GF-D8 (cell line): ENCODE measurements around the gene MT2A.
"Not testable (repeated sequence)": the region's sequence is repeated elsewhere in the genome, so short reads cannot be mapped to it uniquely, and the experiment has no call there.

Experiments used
- DNase-seq: peaks from one replicate; lab custom pipeline; 2025; lab: John Stamatoyannopoulos, UW

MT2A gene

DNA sequence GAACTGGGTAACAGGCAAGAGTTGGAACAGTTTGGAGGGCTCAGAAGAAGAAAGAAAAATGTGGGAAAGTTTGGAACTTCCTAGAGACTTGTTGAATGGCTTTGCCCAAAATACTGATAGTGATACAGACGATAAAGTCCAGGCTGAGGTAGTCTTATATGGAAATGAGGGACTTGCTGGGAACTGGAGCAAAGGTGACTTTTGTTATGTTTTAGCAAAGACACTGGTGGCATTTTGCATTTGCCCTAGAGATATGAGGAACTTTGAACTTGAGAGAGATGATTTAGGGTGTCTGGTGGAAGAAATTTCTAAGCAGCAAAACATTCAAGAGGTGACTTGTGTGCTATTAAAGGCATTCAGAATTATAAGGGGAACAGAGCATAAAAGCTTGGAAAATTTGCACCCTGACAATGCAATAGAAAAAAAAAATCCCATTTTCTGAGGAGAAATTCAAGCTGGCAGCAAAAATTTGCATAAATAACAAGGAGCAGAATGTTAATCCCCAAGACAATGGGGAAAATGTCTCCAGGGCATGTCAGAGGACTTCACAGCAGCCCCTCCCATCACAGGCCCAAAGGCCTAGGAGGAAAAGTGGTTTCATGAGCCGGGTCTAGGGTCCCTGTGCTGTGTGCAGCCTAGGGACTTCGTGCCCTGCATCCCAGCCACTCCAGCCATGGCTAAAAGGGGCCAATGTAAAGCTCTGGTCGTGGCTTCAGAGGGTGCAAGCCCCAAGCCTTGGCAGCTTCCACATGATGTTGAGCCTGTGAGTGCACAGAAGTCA lies 13.5 kb downstream of the MT2A start:
- DNase-seq: not testable (repeated sequence)

DNA sequence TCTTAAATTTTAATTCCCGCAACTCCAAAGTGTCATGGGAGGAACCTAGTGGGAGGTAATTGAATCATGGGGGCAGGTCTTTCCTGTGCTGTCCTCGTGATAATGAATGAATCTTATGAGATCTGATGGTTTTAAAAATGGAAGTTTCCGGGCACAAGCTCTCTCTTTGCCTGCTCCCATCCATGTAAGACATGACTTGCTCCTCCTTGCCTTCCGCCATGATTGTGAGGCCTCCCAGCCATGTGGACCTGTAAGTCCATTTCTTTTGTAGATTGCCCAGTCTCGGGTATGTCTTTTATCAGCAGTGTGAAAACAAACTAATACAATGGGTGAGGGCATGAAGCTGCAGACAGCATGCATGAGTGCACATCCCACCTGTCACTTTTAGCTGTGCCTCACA lies 14.8 kb downstream of the MT2A start:
- not testable (repeated sequence) for DNase-seq

DNA sequence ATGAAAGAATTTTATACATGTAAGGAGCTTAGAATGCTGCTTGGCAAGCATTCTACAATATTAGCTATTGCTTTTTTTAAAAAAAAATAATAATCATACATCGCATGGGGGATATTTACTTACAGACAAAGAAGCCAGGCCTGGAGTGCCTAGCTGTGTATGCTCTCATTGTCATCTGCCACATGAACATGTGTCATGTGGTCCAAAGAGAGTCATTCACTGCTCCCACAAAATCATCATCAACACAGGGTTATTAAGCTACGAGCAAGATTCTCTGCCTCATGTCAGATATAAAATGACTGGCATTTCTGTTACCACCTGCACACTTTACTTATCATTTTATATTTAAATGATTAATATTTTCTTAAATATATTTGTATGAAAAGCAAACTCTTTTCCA lies 15.3 kb downstream of the MT2A start:
- no peak for DNase-seq

DNA sequence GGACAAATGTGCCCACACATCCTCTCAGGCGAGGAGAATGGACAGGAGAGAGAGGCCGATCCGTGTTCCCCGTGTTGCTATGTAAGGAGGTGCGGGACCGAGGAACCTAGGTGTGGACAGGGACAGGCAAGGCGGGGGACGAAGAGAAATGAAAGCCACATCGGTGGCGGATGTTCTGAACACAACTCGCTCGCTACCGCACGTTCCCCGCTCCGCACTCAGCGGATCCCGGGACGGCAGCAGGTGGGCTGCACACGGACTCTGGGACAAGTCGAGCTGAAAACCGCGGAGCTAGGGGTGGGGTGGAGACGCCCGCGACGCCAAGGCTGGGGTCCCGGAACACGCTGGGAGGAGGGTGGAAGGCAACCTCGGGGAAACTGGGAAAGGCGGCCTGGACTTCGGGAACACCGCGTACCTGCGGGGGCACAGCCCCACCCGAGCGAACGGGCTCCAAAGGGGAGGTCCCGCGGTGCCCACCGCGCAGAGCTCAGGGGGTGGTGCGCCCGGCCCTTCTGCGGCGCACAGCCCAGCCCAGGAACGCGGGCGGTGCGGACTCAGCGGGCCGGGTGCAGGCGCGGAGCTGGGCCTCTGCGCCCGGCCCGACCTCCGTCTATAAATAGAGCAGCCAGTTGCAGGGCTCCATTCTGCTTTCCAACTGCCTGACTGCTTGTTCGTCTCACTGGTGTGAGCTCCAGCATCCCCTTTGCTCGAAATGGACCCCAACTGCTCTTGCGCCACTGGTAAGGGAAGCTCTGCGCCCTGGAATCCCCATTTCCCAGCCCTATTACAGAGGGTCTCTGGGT lies 17.0 kb downstream of the MT2A start, which contains the start of gene MT1E:
Gene MT1E (plus strand): TSS at position 642 of the 803 bp plus-strand sequence. CDS start 71 bp downstream, at position 713.
- no peak for DNase-seq

DNA sequence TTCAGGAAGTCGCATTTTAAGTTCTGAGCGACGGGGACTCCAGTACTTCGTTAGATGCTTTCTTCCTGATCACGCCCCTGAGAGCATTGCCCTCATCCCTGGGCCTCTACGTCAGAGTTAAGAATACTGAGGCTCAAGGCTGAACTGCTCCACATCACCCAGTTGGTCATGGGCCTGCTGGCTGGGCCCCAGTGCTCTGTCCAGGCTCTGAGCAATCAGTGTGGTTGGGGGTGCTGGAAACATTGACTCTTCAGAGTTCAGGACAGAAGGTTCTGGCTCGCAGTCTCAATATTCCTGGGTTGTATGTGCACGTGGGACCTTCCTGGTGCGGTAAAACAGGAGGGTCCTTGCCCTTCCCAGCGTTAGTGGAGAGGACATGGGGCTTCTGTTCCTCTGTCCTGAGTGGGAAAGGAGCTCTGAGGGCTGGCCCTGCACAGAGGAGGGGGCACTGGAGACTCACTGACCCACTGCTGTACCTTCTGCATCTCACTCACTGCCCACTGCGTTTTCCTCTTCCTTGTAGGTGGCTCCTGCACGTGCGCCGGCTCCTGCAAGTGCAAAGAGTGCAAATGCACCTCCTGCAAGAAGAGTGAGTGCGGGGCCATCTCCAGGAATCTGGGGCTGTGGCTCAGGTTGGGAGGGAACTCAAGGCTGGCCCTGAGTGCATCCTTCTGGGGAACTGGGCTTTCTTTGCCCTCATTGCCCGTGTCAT lies 17.7 kb downstream of the MT2A start:
- no peak for DNase-seq

DNA sequence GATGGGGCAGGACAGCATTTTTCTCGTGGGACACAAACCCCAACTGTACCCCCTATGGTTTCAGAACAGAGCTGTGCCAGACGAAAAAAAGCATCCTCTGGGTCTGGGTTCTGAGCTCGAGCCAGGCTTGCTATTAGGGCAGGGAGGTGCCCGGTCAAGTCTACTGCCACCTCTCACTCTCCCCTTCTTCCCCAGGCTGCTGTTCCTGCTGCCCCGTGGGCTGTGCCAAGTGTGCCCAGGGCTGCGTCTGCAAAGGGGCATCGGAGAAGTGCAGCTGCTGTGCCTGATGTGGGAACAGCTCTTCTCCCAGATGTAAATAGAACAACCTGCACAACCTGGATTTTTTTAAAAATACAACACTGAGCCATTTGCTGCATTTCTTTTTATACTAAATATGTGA lies 18.3 kb downstream of the MT2A start:
- no peak for DNase-seq

DNA sequence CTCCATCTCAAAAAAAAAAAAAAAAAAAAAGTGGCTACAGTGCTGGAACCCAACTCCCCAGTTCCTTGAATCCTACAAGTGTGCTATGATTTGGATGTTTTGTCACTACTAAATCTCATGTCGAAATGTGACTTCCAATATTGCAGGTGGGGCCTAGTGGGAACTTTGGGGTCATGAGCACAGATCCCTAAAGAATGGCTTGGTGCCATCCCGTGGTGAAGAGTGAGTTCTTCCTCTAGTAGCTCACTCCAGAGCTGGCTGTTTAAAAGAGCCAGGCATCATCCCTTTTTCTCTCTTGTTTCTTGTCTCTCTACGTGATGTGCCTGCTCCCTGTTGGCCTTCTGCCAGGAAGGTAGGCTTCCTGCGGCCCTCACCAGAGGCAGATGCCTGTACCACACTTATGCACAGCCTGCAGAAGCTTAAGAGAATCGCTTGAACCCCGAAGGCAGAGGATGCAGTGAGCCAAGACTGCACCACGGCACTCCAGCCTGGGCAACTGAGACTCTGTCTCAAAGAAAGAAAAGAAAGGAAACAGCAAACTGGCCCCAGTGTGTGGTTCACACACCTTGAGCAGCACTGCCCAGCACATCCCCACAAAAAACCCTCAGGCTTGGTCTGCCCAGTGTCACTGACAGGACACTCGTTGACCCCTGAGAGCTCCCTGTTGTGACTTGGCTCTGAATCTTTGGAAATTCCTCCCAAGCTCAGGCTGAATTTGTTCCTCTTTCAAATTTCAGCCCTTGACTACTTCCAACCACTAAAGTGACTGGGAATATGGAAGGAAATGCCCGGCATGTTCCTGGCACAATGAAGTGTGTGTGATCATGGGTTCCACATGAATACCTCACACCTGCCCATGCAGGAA lies 20.3 kb downstream of the MT2A start:
- DNase-seq: no peak

DNA sequence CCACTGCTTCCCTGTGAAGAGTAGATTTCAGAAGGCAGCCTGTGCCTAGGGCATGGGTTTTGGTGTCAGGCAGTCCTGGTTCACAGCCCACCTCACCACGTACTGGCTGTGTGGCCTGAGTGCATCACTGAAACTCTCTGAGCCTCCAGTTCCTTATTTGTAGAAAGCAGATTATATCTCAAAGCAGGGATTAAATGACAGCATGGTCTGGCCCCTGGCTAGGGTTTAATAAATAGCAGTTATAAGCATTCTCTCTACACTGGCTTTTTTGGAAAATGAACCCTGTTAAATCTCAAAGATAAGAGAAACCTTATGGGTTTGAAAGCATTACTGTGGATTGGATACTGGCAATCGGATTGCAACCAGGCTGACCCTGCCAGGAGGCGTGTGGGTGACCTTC lies 21.1 kb downstream of the MT2A start:
- DNase-seq: no peak

DNA sequence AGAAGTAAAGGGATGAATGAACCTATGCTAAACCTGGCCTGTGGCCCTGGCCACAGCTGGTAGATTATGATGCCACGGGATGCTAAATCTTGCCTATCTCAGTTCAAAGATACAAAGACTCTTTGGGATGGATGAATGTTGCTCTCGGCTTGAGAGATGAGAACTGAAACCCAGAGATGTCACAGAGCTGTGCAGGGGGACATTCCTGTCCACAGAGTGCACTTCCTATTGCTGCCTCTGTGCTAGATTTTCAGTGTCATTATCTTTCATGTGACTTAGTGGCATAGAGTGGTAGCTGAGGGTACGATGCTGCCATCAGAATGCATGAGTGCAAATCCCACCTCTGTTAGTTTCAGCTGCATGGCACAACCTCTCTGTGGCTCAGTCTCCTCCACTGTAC lies 21.8 kb downstream of the MT2A start:
- no peak for DNase-seq

DNA sequence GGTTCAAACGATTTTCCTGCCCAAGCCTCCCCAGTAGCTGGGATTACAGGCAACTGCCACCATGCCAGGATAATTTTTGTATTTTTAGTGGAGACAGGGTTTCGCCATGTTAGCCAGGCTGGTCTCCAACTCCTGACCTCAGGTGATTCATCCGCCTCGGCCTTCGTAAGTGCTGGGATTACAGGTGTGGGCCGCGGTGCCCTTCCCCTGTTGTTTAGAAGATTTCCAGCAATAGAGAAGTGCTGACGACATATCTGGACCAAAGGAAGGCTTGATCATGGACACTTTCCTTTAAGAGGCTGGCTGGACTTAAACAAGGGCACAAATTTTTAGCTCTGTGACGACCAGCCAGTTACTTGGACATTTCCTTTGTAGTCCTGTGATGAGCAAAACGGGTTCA lies 22.8 kb downstream of the MT2A start:
- no peak for DNase-seq

DNA sequence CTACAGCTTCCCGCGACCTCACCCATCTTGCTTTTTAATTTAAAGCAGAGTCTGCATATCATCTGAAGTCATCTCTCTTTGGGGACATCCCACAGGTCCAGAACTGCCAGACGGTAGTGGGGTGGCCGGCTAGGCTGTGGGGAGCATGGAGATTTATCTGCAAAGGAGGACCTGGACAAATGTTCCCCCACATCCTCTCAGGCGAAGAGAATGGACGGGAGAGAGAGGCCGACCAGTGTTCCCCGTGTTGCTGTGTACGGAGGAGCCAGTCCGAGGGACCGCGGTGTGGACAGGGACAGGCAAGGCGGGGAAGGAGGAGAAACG lies 23.4 kb downstream of the MT2A start:
- DNase-seq: no peak

DNA sequence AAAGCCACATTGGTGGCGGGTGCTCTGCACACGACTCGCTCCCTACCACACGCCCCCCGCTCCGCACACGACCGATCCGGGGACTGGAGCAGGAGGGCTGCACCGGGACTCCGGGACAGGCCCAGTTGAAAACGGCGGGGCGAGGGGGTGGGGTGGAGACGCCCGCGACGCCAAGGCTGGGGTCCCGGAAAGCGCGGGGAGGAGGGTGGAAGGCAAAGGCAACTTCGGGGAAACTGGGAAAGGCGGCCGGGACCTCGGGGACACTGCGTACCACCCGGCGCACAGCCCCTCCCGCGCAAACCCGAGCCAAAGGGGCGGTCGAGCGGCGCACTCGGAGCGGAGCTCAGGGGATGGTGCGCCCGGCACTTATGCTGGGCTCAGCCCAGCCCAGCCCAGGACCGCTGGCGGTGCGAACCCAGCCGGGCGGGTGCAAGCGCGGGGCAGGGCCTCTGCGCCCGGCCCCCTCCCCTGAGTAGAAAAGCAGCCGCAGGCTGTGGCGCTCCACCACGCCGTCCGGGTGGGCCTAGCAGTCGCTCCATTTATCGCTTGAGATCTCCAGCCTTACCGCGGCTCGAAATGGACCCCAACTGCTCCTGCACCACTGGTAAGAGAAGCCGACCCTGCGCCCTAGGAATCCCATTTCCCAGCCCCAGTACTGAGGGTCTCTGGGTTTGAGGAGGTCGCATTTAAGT lies 23.9 kb downstream of the MT2A start, which contains the start of gene MT1M:
Gene MT1M (plus strand): TSS at position 504 of the 692 bp plus-strand sequence. CDS start 73 bp downstream, at position 577.
- DNase-seq: no peak

DNA sequence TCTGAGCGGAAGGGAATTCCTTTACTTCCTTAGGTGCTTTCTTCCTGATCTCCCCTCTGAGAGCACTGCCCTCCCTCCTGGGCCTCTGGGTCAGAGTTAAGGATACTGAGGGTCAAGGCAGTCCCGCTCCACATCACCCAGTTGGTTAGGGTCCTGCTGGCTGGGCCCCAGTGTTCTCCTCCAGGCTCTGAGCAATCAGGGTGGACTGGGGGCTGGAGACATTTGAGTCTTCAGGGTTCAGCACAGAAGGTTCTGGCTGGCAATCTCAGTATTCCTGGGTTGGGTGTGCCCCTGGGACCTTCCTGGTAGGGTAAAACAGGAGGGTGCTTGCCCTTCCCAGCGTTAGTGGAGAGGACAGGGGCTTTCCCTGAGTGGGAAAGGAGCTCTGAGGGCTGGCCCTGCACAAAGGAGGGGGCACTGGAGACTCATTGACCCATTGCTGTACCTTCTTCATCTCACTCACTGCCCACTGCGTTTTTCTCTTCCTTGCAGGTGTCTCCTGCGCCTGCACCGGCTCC lies 24.5 kb downstream of the MT2A start:
- DNase-seq: no peak

DNA sequence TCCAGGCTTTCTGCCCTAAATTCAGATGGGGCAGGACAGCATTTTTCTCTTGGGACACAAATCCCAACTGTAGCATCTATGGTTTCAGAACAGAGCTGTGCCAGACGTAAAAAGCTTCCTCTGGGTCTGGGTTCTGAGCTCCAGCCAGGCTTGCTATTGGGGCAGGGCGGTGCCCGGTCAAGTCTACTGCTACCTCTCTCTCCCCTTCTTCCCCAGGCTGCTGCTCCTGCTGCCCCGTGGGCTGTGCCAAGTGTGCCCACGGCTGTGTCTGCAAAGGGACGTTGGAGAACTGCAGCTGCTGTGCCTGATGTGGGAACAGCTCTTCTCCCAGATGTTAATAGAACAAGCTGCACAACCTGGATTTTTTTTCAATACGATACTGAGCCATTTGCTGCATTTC lies 25.2 kb downstream of the MT2A start:
- no peak for DNase-seq

DNA sequence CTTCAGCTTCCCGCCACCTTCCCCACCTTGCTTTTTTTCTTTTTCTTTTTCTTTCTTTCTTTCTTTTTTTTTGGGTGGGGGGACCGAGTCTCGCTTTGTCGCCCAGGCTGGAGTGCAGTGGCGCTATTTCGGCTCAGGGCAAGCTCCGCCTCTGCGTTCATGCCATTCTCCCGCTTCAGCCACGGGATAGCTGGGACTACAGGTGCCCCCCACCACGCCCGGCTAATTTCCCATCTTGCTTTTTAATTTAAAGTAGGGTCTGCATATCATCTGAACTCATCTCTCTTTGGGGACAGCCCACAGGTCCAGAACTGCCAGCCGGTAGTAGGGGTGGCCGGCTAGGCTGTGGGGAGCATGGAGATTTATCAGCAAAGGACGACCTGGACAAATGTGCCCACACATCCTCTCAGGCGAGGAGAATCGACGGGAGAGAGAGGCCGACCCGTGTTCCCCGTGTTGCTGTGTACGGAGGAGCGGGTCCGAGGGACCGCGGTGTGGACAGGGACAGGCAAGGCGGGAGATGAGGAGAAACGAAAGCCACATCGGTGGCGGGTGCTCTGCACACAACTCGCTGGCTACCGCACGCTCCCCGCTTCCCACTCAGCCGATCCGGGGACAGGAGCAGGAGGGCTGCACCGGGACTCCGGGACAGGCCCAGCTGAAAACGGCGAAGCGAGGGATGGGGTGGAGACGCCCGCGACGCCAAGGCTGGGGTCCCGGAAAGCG lies 26.5 kb downstream of the MT2A start:
- DNase-seq: no peak

DNA sequence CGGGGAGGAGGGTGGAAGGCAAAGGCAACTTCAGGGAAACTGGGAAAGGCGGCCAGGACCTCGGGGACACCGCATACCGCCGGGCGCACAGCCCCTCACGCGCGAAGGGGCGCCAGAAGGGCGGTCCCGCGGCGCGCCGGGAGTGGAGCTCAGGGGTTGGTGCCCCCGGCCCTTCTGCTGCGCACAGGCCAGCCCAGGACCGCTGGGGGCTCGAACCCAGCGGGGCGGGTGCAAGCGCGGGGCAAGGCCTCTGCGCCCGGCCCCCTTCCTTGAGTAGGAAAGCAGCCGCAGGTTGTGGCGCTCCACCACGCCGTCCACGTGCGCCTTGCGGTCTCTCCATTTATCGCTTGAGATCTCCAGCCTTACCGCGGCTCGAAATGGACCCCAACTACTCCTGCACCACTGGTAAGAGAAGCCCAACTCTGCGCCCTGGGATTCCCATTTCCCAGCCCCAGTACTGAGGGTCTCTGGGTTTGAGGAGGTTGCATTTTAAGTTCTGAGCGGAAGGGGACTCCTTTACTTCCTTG lies 27.1 kb downstream of the MT2A start:
- DNase-seq: no peak

DNA sequence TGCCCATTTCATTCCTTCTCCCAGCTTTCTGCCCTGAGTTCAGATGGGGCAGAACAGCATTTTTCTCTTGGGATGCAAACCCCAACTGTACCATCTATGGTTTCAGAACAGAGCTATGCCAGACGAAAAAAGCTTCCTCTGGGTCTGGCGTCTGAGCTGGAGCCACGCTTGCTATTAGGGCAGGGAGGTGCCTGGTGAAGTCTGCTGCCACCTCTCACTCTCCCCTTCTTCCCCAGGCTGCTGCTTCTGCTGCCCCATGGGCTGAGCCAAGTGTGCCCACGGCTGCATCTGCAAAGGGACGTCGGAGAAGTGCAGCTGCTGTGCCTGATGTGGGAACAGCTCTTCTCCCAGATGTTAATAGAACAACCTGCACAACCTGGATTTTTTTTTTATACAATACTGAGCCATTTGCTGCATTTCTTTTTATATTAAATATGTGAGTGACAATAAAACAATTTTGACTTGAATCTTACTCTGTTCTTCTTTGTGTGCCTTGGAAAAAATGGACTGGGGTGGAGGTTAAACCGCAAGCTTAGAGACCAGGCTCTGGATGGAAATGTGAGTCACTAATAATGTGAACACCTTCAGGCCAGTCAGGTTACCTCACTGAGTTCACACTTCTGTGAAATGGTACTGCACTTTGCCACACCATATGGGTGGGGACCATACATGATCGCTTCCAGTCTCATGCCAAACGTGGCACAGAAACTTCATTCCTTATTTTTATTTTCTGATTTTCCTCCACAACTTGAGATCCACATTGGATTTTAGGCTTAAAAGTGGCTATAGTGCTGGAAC lies 28.4 kb downstream of the MT2A start:
- DNase-seq: no peak

DNA sequence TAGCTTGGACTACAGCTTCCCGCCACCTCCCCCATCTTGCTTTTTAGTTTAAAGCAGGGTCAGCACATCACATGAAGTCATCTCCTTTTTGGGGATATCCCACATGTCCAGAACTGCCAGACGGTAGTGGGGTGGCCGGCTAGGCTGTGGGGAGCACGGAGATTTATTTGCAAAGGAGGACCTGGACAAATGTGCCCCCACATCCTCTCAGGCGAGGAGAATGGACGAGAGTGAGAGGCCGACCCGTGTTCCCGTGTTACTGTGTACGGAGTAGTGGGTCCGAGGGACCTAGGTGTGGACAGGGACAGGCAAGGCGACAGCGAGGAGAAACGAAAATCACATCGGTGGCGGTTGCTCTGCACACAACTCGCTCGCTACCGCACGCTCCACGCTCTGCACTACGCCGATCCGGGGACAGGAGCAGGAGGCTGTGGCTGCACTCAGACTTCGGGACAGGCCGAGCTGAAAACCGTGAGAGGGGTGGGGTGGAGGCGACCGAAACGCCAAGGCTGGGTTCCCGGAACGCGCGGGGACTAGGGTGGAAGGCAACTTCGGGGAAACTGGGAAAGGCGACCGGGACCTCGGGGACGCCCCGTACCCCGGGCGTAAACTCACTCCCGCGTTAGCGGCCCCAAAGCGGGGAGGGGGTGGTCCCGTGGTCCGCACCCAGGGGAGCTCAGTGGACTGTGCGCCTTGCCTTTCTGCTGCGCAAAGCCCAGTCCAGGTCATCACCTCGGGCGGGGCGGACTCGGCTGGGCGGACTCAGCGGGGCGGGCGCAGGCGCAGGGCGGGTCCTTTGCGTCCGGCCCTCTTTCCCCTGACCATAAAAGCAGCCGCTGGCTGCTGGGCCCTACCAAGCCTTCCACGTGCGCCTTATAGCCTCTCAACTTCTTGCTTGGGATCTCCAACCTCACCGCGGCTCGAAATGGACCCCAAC lies 29.7 kb downstream of the MT2A start, which contains the start of gene MT1A:
Gene MT1A (plus strand): TSS at position 853 of the 937 bp plus-strand sequence. CDS start 73 bp downstream, at position 926.
- no peak for DNase-seq
